GM21423 (cell line): ENCODE results near the gene MUCL1.

Experiments used
- ATAC-seq: cut with Tn5 transposase; IDR thresholded peaks from one replicate; pipeline ENCODE4 v1.9.1; 2021; ENCODE audit warnings: mild to moderate bottlenecking, moderate library complexity; ENCODE audit not compliant: unreplicated experiment

The MUCL1 gene

DNA sequence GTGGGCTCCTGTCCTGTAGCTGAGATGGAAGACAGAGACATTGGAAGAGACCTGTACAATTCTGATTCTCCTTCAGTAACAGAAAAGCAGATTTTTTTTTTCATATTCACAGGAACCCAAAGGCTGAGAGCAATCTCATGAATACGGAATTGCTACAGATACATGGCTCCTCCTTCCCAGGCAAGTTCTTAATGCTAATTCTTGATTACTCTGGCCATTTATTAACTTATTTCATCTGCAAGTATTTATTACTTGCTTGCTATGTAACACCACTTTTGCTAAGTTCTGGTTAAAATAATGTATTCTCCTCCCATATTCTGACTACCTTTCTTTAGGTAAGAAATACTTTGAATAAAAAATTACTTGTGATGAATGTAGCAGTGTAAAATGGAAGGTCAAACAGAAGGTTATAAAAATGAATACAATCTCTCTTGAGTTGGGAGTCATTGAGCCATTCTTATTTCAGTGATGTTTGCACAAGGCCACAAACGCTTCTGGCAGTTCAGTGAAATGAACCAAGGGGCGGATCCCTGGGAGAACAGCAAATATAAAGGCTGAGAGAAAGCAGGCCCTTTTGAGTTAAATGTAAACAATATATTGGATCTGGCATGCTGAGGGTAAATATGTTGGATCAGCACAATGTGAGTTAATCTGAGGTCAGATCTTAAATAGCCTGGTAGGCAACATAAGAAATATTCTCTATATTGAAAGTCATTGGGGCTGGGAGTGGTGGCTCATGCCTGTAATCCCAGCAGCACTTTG, 37.6 kb downstream of the MUCL1 start:
- ATAC-seq: no peak
